ENCODE results near the gene PTPRN2.

PTPRN2 gene

DNA sequence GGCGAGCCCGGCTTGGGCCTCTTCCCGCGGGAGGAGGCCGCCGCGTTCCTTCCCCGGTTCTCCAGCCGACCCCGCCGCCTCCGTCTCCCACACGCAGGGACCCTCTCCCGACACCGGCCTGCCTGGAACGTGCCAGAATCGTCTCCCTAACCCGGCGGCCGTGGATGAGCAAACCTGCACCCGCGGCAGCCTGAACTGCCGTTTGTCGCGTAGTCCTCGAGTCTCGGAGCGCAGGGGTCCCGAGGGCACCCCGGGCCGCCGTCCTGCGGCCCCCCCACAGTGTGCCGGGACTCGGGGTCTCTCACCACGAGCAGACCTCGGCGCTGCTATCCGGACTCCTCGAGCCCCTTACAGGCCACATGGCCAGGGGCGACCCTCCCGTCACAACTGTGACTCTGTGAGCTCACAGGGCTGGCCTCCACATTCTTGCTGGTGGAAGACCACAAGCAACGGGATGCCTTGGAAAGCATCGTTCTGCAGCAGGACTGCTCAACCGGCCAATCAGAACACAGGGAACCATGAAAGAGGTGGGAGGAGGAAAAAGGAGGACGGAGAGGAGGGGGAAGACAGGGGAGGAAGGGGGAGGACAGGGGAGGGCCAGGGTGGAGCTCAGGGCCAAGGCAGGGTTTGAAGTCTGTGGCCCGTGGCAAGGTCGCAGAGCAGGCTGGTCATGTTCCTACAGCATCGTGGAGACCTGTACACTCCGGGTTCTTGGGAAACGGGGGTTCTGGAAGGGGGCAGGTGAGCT, 973.9 kb downstream of the PTPRN2 start:
- DNase-seq (ENCODE audit: extremely low spot score), result no peak
- POLR2A ChIA-PET, result no interaction called here
- TF ChIP-seq L3MBTL2 (conservative IDR thresholded peaks at IDR 0.05), result no peak
- no peak for TF ChIP-seq FOXM1 (IDR thresholded peaks at IDR 0.05; ENCODE audit: borderline replicate concordance)
- TF ChIP-seq FOXK2 (IDR thresholded peaks at IDR 0.05), result no peak
- TF ChIP-seq TARDBP (IDR thresholded peaks at IDR 0.05), result no peak
- no peak for TF ChIP-seq LEF1 (IDR thresholded peaks at IDR 0.05; ENCODE audit: borderline replicate concordance)
- TF ChIP-seq ZNF384 (IDR thresholded peaks at IDR 0.05), result no peak
- no peak for TF ChIP-seq SP1 (IDR thresholded peaks at IDR 0.05)
- no peak for TF ChIP-seq ELF4 (IDR thresholded peaks at IDR 0.05)
- no peak for TF ChIP-seq NFRKB (IDR thresholded peaks at IDR 0.05)
- TF ChIP-seq HDGF (IDR thresholded peaks at IDR 0.05; ENCODE audit: borderline replicate concordance), result no peak
- TF ChIP-seq SUZ12 (IDR thresholded peaks at IDR 0.05), result no peak
- no peak for TF ChIP-seq ARNT (IDR thresholded peaks at IDR 0.05)
- CTCF ChIA-PET, result interaction anchor here (0.6 kb wide), 2 partner anchors 95 to 139 kb away, joined by 3 to 4 read pairs; no protein-coding TSS in a partner anchor

DNA sequence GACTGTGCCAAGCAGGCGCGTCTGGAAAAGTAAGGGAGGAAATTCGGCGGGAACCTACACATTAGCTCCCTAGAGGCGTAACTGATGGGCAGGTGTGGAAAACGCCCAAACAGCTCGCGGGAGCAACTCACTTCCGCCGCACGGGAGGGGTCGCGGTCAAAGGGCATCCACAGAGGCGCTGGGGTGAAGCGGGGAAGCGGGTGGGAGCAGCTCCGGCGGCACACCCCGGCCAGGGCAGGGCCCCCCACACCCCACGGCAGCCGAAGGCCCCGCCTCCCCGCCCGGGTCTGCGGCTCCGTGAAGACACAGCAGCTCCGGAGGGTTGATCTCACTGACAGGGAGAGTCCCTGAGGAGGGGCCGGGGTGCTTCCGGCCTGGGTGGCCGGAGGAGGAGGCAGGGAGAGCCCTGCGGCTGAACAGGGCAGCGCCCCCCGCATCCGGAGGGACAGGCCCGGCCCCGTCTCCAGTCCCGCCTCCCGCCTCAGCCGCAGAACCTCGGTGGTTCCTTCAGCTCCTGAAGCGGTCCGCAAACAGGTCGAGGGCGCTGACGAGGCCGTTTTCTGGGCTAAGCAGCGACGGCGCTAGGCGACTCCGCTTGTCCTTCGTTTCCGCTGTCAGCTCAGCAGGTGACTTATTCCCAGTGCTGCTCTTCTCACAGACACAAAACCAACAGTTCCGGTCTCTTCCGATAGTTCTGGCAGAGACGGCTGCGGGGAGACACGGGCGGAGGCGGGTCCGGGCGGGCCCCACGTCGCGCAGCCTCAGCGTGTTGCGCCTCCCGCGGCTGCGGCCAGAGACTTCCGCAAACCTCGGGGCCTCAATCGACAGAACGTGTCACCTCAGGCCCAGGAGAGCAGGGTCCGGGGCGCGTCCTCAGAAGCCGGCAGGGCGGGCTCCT, 974.7 kb downstream of the PTPRN2 start:
- TF ChIP-seq ARNT (IDR thresholded peaks at IDR 0.05), result no peak
- no peak for TF ChIP-seq SUZ12 (IDR thresholded peaks at IDR 0.05)
- TF ChIP-seq NFRKB (IDR thresholded peaks at IDR 0.05), result no peak
- no peak for TF ChIP-seq CTBP1 (IDR thresholded peaks at IDR 0.05; ENCODE audit: borderline replicate concordance)
- POLR2A ChIA-PET, result no interaction called here
- no peak for DNase-seq (ENCODE audit: extremely low spot score)
- CTCF ChIA-PET, result no interaction called here

DNA sequence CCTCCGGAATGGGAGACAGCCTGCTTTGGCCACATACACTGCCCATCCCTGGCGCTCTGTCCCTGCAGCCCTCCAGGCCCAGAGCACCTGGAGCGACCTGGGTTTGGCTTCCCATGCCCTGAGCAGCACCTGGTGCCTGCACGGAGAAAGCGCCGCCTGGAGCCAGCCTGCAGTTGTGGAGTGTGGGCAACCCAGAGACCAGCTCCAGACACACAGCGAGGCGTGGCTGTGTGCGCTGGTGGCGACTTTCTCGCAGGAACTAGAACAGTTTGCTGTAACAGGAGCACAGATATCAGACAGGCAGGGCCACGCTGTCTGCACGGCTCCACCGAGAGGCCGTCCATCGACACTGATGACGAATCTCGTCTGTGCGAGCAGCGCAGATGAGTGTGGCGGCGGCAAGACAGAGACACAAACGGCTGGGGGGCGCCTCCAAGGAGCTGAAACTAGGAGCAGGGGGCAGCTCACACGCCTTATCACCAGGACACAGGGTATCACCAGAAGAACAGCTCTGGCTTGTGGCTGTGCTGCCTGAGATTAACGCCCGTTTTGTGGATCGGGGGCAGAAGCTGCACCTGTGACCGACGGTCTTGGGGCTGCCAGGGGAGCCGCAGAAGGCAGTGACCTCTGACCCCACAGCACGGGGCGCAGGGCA, 975.5 kb downstream of the PTPRN2 start:
- TF ChIP-seq CTBP1 (IDR thresholded peaks at IDR 0.05; ENCODE audit: borderline replicate concordance) (no peak), HDGF (IDR thresholded peaks at IDR 0.05; ENCODE audit: borderline replicate concordance) (no peak), L3MBTL2 (conservative IDR thresholded peaks at IDR 0.05) (no peak), ZNF384 (IDR thresholded peaks at IDR 0.05) (no peak), FOXM1 (IDR thresholded peaks at IDR 0.05; ENCODE audit: borderline replicate concordance) (no peak), ELF4 (IDR thresholded peaks at IDR 0.05) (no peak), BHLHE40 (IDR thresholded peaks at IDR 0.05; ENCODE audit: borderline replicate concordance) (no peak), FOXA1 (IDR thresholded peaks at IDR 0.05) (no peak), NFRKB (IDR thresholded peaks at IDR 0.05) (no peak), FOXK2 (IDR thresholded peaks at IDR 0.05) (no peak), SUZ12 (IDR thresholded peaks at IDR 0.05) (no peak), ARNT (IDR thresholded peaks at IDR 0.05) (no peak), SP1 (IDR thresholded peaks at IDR 0.05) (no peak), TARDBP (IDR thresholded peaks at IDR 0.05) (no peak), LEF1 (IDR thresholded peaks at IDR 0.05; ENCODE audit: borderline replicate concordance) (no peak)
- TF ChIP-seq, protein P1, sequence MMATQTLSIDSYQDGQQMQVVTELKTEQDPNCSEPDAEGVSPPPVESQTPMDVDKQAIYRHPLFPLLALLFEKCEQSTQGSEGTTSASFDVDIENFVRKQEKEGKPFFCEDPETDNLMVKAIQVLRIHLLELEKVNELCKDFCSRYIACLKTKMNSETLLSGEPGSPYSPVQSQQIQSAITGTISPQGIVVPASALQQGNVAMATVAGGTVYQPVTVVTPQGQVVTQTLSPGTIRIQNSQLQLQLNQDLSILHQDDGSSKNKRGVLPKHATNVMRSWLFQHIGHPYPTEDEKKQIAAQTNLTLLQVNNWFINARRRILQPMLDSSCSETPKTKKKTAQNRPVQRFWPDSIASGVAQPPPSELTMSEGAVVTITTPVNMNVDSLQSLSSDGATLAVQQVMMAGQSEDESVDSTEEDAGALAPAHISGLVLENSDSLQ (IDR thresholded peaks at IDR 0.05), result no peak
- CTCF ChIA-PET, result no interaction called here
- POLR2A ChIA-PET, result no interaction called here
- DNase-seq (ENCODE audit: extremely low spot score), result no peak

DNA sequence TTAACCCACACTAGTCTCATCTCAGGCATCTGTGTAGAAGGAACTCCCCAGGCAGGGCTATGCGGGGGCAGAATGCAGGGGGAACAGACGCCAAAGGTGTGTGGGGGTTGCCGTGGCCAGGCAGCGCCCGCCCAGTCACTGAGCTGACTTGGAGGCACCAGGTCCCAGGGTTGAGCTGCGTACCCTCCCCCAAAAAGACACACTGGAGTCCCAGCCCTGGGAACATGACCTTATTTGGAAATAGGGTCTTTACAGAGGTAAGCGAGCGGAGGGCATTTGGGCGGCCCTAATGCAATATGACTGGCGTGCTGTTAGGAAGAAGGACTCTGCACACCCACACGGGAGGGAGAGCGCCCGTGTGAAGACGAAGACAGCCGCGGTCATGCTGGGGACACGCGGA, 976.3 kb downstream of the PTPRN2 start:
- ChIA-PET POLR2A (no interaction called here), CTCF (no interaction called here)
- DNase-seq (ENCODE audit: extremely low spot score), result no peak
- no peak for TF ChIP-seq ZNF384 (IDR thresholded peaks at IDR 0.05)
- TF ChIP-seq LEF1 (IDR thresholded peaks at IDR 0.05; ENCODE audit: borderline replicate concordance), result no peak
- TF ChIP-seq HDGF (IDR thresholded peaks at IDR 0.05; ENCODE audit: borderline replicate concordance), result no peak
- TF ChIP-seq ARNT (IDR thresholded peaks at IDR 0.05), result no peak
- no peak for TF ChIP-seq FOXM1 (IDR thresholded peaks at IDR 0.05; ENCODE audit: borderline replicate concordance)
- no peak for TF ChIP-seq FOXK2 (IDR thresholded peaks at IDR 0.05)
- TF ChIP-seq FOXA1 (IDR thresholded peaks at IDR 0.05), result no peak
- TF ChIP-seq ELF4 (IDR thresholded peaks at IDR 0.05), result no peak
- TF ChIP-seq CTBP1 (IDR thresholded peaks at IDR 0.05; ENCODE audit: borderline replicate concordance), result no peak
- TF ChIP-seq, protein P1 (IDR thresholded peaks at IDR 0.05), result no peak
- no peak for TF ChIP-seq L3MBTL2 (conservative IDR thresholded peaks at IDR 0.05)
- TF ChIP-seq SUZ12 (IDR thresholded peaks at IDR 0.05), result no peak
- TF ChIP-seq TARDBP (IDR thresholded peaks at IDR 0.05), result no peak
- no peak for TF ChIP-seq SP1 (IDR thresholded peaks at IDR 0.05)
- no peak for TF ChIP-seq NFRKB (IDR thresholded peaks at IDR 0.05)

DNA sequence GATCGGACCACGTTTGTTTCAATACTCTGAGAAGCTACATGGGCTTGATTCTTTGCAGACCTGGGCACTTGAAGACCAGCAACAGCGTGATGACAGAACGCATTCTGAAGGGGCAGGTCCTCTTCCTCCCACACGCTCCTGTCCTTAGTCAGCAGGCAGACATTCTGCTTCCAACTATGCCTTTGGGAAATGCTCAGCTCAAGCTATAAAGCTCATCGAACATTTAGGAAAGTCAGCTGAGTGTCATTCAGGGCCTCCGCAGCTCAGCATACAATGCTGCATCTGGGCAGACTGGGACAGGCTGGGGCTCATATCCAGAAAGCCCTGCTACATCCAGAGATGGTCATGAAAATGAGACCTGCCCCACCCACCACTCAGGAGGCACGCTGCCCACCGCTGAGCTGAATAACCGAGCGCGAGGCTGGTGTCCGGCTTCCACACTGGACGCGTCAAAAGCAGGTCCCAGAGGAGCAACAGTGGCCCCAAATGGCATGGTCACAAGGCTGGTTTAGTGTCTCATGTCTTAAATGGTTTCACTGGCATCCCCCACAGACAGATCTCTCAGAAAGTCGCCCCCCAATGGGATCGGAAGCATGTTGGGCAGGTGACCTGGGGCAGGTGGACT, 976.8 kb downstream of the PTPRN2 start:
- TF ChIP-seq SP1 (IDR thresholded peaks at IDR 0.05) (no peak), L3MBTL2 (conservative IDR thresholded peaks at IDR 0.05) (no peak), FOXA1 (IDR thresholded peaks at IDR 0.05) (no peak), LEF1 (IDR thresholded peaks at IDR 0.05; ENCODE audit: borderline replicate concordance) (no peak), TARDBP (IDR thresholded peaks at IDR 0.05) (no peak), SUZ12 (IDR thresholded peaks at IDR 0.05) (no peak), FOXM1 (IDR thresholded peaks at IDR 0.05; ENCODE audit: borderline replicate concordance) (no peak), CTBP1 (IDR thresholded peaks at IDR 0.05; ENCODE audit: borderline replicate concordance) (no peak), HDGF (IDR thresholded peaks at IDR 0.05; ENCODE audit: borderline replicate concordance) (no peak), NFRKB (IDR thresholded peaks at IDR 0.05) (no peak), FOXK2 (IDR thresholded peaks at IDR 0.05) (no peak), ZNF384 (IDR thresholded peaks at IDR 0.05) (no peak), ELF4 (IDR thresholded peaks at IDR 0.05) (no peak), ARNT (IDR thresholded peaks at IDR 0.05) (no peak), BHLHE40 (IDR thresholded peaks at IDR 0.05; ENCODE audit: borderline replicate concordance) (no peak)
- TF ChIP-seq, protein P1 (IDR thresholded peaks at IDR 0.05), result no peak
- ChIA-PET CTCF (no interaction called here), POLR2A (no interaction called here)
- no peak for DNase-seq (ENCODE audit: extremely low spot score)
